M059J (cell line): ENCODE data around the gene GAL3ST3. TPM values are rescaled to one million over a fixed set of nuclear protein-coding genes. Genes with fewer than 3 reads are reported as not detected.
"Not testable (repeated sequence)": the region's sequence is repeated elsewhere in the genome, so short reads cannot be mapped to it uniquely, and the experiment has no call there.

Experiments
- DNase-seq: peaks from one replicate; pipeline ENCODE4 v3.0.0-alpha.2; 2012; ENCODE audit warnings: low read depth
- total RNA-seq: library from RNA; depleted of rRNA; stranded (reverse); fragments of >200 nt; shearing (Covaris generic); gene quantifications from 2 replicates; pipeline ENCODE4 v1.2.3, GENCODE V29; 2014

GAL3ST3 gene
- total RNA-seq, 1 experiment from 2014 or later = not detected

DNA sequence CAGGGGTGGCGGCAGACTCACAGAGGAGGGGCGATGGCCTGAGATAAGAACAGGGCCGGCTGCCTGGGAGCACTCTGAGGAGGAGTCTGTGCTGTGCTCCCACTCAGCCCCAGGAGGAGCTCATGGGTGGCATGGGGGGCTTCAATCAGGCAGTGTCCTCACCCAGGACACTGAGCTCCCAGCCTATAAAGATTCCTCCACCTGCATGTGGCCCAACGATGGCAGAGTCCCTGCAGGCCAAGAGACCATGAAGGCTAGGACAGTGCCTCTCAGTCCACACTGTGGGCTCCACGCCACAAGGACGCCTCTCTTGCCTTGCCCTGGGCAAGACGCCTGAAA, 35.2 kb downstream of the GAL3ST3 start:
- DNase-seq = no peak

DNA sequence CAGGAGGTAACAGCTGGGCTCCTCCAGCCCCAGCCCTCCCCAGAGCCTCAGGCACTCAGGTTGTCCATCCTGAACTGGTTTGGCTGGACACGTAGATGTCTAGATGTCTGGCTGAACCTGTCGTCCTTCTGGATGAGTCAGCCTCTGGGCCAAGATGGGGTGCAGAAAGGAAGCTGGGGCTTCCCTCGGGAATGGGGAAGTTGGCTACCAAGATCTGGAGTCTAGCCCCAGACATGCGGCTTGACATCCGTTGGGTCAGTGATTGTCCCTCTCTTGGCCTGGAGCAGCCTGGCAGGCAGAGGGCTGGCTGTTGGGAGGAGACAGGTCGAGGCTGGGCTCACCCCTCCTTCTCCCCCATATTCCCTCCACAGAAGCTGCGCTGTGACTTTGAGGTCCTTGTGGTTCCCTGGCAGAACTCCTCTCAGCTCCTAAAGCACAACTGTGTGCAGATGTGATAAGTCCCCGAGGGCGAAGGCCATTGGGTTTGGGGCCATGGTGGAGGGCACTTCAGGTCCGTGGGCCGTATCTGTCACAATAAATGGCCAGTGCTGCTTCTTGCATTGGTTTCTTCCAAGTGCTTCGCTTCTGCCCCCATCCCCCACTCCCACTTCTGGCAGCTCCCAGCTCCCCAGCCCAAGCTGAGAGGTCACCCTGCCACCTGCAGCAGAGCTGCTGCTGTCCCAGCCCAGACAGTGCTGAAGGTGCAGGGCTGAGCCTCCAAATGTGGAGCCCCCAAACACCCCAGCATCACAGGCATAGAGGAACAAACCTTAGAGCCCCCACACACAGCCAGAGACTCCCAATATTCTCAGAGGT, 35.8 kb downstream of the GAL3ST3 start:
- peak; percentile 96 for DNase-seq

DNA sequence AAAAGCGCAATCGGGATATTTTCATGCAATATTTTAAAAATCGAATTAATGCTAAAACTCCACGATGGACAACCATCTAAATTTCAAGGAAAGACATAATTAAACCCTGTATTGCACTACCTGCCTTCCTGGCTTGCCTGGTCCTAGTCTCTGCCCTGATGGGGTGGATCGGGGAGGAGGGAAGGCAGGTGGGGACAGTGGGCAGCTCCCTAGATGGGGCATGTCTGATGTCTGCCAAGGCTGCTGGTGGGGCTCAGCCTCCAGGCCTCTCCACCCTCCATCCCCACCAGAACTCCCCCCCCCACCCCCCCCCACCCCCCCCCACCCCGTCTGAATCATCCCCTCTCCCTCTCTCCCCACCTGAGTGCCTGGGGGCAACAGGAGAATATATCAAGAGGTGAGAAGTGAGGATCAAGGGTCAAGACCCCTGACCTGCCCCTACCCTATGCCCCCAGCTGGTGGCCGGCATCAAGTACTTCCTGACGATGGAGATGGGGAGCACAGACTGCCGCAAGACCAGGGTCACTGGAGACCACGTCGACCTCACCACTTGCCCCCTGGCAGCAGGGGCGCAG, 36.5 kb downstream of the GAL3ST3 start:
- peak; percentile 48 for DNase-seq

- no peak for DNase-seq
Observed at GRCh38 chr11:66011785-66012303, 37.1 kb downstream of the GAL3ST3 start, which contains the start of gene CST6. Gene CST6 (plus strand): TSS chr11:66012008. CDS start chr11:66012045, 37 bp downstream.

DNA sequence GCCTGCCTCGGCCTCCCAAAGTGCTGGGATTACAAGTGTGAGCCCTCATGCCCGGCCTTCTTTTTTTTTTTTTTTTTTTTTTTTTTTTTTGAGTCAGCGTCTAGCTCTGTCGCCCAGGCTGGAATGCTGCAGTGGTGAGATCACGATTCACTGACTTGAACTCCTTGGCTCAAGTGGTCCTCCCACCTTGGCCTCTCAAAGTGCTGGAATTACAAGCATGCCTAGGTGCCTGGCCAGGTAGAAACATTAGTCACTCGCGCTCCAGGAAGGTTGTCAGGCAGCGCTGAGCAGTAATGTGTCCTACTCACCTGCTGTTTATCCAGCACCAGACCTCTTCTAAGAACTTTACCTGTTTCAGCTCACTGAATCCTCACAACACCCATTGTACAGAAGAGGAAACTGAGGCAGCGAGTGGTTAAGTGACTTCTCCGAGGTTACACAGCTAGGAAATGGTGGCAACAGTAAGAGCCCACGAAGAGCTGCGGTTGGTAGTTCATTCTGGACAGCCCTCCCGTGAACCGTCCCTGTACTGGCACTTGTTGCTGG, 37.6 kb downstream of the GAL3ST3 start:
- peak; percentile 89 for DNase-seq

GRCh38 chr11:66010036-66010435, 38.9 kb downstream of the GAL3ST3 start:
- not testable (repeated sequence) for DNase-seq

DNA sequence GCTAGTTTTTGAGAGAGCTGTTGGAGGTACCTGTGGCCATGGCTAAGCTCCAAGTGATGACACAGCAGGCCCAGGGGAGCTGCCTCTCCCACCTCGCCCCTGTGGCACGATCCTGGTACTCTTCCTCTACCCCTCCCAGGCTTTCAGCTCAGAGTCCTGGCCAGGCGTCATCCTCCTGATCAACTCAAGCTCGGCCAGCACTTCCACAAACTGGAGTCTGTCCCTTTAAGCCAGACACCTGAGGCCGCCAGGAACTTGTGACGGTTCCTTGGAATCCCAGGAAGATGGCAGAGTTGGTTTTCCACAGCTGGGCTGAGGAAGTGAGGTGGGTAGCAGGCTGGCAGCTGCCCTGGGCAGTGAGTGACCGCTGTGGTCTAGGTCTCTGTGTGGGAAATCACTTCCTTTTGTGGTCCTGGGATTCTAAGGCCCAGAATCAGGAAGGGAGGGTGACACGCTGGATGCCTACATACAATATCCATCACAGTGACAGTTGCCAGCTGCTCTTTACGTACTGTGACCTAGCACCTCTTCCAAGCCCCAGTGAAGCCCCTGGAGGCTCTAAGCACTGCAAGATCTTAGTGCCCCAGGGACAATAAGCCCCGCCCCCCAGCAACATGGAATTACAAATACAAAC, 40.4 kb downstream of the GAL3ST3 start:
- peak; percentile 78 for DNase-seq

GRCh38 chr11:66008095-66008467, 40.9 kb downstream of the GAL3ST3 start:
- no peak for DNase-seq

- peak; percentile 34 for DNase-seq
Observed at GRCh38 chr11:66007201-66007634, 41.7 kb downstream of the GAL3ST3 start.

DNA sequence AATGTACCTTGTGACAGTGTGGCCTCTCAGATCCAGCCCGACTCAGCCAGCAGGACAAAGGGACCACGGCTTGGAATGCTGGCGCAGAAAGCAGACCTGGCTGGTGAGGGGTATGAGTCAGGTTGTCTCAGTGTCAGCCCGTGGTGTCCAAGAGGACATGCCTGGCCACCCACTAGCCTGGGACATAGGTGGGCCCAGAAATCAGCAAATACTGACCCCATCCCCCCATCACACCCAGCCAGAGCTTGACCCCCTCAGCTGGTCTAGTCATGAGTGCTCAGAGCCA, 42.1 kb downstream of the GAL3ST3 start:
- peak; percentile 44 for DNase-seq

- DNase-seq = no peak
Observed at GRCh38 chr11:66006134-66006890, 42.6 kb downstream of the GAL3ST3 start.

GRCh38 chr11:66004186-66004585, 44.8 kb downstream of the GAL3ST3 start:
- no peak for DNase-seq

GRCh38 chr11:66003291-66003690, 45.7 kb downstream of the GAL3ST3 start:
- DNase-seq = no peak

- peak; percentile 47 for DNase-seq
Observed at GRCh38 chr11:66002648-66003225, 46.2 kb downstream of the GAL3ST3 start.

DNA sequence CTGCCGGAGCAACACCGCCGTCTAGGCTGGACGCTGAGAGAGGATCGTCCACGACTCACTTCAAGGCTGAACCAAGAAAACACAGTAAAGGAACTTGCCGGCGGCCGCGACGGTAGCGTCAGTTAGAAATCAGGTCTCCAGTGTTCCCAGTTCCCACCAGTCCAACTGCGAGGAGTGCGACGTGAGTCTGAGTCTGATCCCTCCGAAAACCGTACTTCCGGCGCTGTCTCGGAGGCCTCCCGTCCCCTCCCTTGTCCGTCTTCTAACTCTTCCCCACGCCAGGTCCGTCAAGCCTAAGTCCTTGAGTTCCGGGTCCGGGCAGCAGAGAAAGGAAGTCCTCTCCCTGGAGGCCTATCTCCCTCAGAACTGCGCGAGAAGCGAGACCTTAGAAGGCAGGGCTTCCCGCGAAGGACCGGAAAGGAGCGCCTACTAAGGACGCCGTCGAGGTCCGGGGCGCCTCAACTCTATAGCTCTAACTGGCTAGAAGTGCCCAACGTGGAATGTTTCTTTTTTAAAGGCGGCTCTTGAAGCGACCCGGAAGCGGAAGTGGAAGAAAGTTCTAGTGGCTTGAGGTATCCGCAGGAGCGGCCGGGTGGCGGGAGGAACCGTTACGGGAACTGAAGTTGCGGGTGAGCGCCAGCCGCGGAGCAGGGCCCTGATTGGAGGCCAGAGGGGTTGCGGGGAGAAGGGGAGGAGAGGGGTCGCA, 46.9 kb downstream of the GAL3ST3 start, which contains the start of the genes BANF1 and EIF1AD:
Gene BANF1 (plus strand): TSS at position 562 of the 706 bp plus-strand sequence. CDS start 748 bp downstream, outside the sequence.
Gene EIF1AD (minus strand): TSS at position 216 of the 706 bp plus-strand sequence. CDS start 1,768 bp downstream, outside the sequence.
- peak; percentile 98 for DNase-seq

- DNase-seq = no peak
Observed at GRCh38 chr11:65997286-65997685, 51.7 kb downstream of the GAL3ST3 start.

GRCh38 chr11:65992056-65992455, 56.9 kb downstream of the GAL3ST3 start:
- no peak for DNase-seq
